ENCODE results near the gene RRP1B. TPM values are rescaled to one million over a fixed set of nuclear protein-coding genes. Genes with fewer than 3 reads are reported as not detected.
A peak's percentile ranks its signal among the peaks of the same experiment; 100 is the strongest.

The RRP1B gene
- polyA plus RNA-seq, 2 of the 4 experiments (the other 2 are of a cell fraction): 32.5 TPM

- ATAC-seq: peak; percentile 93 to 97
- TF ChIP-seq HMGXB4 (CRISPR knock-in tag; IDR thresholded peaks at IDR 0.05; ENCODE audit: borderline replicate concordance) (no peak), HOXB13 (CRISPR knock-in tag; IDR thresholded peaks at IDR 0.05; ENCODE audit: low read depth) (no peak; the same call in 1 of the 2 replicates), JUN (IDR thresholded peaks at IDR 0.05) (no peak), ESRRA (IDR thresholded peaks at IDR 0.05; ENCODE audit: borderline replicate concordance, low read length) (no peak), CHD2 (IDR thresholded peaks at IDR 0.05; ENCODE audit: low read length, partially characterized antibody) (no peak), ZNF302 (CRISPR knock-in tag; IDR thresholded peaks at IDR 0.05) (no peak), RAD21 (conservative IDR thresholded peaks at IDR 0.05 in 1 of 2, IDR thresholded peaks at IDR 0.05 in 1 of 2) (peak; percentile 69 to 74), ZC3H11A (IDR thresholded peaks at IDR 0.05) (no peak), CEBPB (IDR thresholded peaks at IDR 0.05) (no peak), RFX5 (IDR thresholded peaks at IDR 0.05) (no peak), HES2 (IDR thresholded peaks at IDR 0.05) (no peak), RCOR1 (IDR thresholded peaks at IDR 0.05; ENCODE audit: low read depth, low read length) (no peak), RARB (CRISPR knock-in tag; IDR thresholded peaks at IDR 0.05) (no peak), NPAS2 (CRISPR knock-in tag; IDR thresholded peaks at IDR 0.05; ENCODE audit: borderline replicate concordance) (no peak), ZSCAN20 (CRISPR knock-in tag; IDR thresholded peaks at IDR 0.05) (no peak), MAFK (IDR thresholded peaks at IDR 0.05; ENCODE audit: partially characterized antibody) (no peak), MAX (IDR thresholded peaks at IDR 0.05) (peak; percentile 42; the same call in 1 of the 2 replicates), FOSL2 (IDR thresholded peaks at IDR 0.05) (no peak), FOSL2 (CRISPR knock-in tag; IDR thresholded peaks at IDR 0.05) (no peak; the same call in 1 of the 2 replicates), TP53 (CRISPR knock-in tag; IDR thresholded peaks at IDR 0.05) (no peak), KDM5A (IDR thresholded peaks at IDR 0.05) (no peak), EHMT2 (IDR thresholded peaks at IDR 0.05; ENCODE audit: low read depth) (no peak), CHD4 (IDR thresholded peaks at IDR 0.05; ENCODE audit: borderline replicate concordance) (no peak), NR3C1 (IDR thresholded peaks at IDR 0.05) (no peak), SMC3 (IDR thresholded peaks at IDR 0.05) (peak; percentile 84), BHLHE40 (IDR thresholded peaks at IDR 0.05; ENCODE audit: low read depth, low read length) (no peak), EP300 (IDR thresholded peaks at IDR 0.05) (no peak)
- TF ChIP-seq, protein P1, sequence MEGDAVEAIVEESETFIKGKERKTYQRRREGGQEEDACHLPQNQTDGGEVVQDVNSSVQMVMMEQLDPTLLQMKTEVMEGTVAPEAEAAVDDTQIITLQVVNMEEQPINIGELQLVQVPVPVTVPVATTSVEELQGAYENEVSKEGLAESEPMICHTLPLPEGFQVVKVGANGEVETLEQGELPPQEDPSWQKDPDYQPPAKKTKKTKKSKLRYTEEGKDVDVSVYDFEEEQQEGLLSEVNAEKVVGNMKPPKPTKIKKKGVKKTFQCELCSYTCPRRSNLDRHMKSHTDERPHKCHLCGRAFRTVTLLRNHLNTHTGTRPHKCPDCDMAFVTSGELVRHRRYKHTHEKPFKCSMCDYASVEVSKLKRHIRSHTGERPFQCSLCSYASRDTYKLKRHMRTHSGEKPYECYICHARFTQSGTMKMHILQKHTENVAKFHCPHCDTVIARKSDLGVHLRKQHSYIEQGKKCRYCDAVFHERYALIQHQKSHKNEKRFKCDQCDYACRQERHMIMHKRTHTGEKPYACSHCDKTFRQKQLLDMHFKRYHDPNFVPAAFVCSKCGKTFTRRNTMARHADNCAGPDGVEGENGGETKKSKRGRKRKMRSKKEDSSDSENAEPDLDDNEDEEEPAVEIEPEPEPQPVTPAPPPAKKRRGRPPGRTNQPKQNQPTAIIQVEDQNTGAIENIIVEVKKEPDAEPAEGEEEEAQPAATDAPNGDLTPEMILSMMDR (IDR thresholded peaks at IDR 0.05): peak; percentile 68
- TF ChIP-seq, protein P2, sequence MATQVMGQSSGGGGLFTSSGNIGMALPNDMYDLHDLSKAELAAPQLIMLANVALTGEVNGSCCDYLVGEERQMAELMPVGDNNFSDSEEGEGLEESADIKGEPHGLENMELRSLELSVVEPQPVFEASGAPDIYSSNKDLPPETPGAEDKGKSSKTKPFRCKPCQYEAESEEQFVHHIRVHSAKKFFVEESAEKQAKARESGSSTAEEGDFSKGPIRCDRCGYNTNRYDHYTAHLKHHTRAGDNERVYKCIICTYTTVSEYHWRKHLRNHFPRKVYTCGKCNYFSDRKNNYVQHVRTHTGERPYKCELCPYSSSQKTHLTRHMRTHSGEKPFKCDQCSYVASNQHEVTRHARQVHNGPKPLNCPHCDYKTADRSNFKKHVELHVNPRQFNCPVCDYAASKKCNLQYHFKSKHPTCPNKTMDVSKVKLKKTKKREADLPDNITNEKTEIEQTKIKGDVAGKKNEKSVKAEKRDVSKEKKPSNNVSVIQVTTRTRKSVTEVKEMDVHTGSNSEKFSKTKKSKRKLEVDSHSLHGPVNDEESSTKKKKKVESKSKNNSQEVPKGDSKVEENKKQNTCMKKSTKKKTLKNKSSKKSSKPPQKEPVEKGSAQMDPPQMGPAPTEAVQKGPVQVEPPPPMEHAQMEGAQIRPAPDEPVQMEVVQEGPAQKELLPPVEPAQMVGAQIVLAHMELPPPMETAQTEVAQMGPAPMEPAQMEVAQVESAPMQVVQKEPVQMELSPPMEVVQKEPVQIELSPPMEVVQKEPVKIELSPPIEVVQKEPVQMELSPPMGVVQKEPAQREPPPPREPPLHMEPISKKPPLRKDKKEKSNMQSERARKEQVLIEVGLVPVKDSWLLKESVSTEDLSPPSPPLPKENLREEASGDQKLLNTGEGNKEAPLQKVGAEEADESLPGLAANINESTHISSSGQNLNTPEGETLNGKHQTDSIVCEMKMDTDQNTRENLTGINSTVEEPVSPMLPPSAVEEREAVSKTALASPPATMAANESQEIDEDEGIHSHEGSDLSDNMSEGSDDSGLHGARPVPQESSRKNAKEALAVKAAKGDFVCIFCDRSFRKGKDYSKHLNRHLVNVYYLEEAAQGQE (IDR thresholded peaks at IDR 0.05): no peak
- TF ChIP-seq, protein P3, sequence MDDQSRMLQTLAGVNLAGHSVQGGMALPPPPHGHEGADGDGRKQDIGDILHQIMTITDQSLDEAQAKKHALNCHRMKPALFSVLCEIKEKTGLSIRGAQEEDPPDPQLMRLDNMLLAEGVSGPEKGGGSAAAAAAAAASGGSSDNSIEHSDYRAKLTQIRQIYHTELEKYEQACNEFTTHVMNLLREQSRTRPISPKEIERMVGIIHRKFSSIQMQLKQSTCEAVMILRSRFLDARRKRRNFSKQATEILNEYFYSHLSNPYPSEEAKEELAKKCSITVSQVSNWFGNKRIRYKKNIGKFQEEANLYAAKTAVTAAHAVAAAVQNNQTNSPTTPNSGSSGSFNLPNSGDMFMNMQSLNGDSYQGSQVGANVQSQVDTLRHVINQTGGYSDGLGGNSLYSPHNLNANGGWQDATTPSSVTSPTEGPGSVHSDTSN (IDR thresholded peaks at IDR 0.05): no peak
- TF ChIP-seq, protein P4, sequence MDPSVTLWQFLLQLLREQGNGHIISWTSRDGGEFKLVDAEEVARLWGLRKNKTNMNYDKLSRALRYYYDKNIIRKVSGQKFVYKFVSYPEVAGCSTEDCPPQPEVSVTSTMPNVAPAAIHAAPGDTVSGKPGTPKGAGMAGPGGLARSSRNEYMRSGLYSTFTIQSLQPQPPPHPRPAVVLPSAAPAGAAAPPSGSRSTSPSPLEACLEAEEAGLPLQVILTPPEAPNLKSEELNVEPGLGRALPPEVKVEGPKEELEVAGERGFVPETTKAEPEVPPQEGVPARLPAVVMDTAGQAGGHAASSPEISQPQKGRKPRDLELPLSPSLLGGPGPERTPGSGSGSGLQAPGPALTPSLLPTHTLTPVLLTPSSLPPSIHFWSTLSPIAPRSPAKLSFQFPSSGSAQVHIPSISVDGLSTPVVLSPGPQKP (IDR thresholded peaks at IDR 0.05; ENCODE audit: low read depth, low read length): no peak
- peaks cover 3% of the 10 kb centered on the region; the same call in 1 of the 3 replicates for H3K9me3 ChIP-seq
- DNase-seq (ENCODE audit: low read depth in 1 of 2, low spot score in 1 of 2): peak; percentile 58 to 83
- ChIA-PET CTCF (interaction anchor here (0.6 to 3.4 kb wide), 25 partner anchors 9 to 39 kb away, joined by 3 to 49 read pairs (median 4); no protein-coding TSS in a partner anchor), POLR2A (interaction anchor here (0.6 to 1.2 kb wide), 2 partner anchors 33 to 34 kb away, joined by 3 to 4 read pairs; no protein-coding TSS in a partner anchor)
- H3K4me1 ChIP-seq: peaks cover 51% of the 10 kb centered on the region
- peak overlapping the region; percentile 46 for H3K4me2 ChIP-seq
- WGBS (ENCODE audit: missing lambda C conversion rate): 30% methylated on average over 8 of the region's 8 CpGs
- H3K4me3 ChIP-seq: no peak overlapping the region
- no peak for FAIRE-seq
- peak overlapping the region; percentile 92 for H3K27ac ChIP-seq
These were observed 47.6 kb upstream of the RRP1B start for GRCh38 chr21:43611598-43612369.
